ENCODE measurements around the gene MAOB.

- TF ChIP-seq CTBP1 (IDR thresholded peaks at IDR 0.05; ENCODE audit: borderline replicate concordance) (no peak), HDGF (IDR thresholded peaks at IDR 0.05; ENCODE audit: borderline replicate concordance) (no peak), ZNF384 (IDR thresholded peaks at IDR 0.05) (no peak), SP1 (IDR thresholded peaks at IDR 0.05) (no peak), SUZ12 (IDR thresholded peaks at IDR 0.05) (no peak), BHLHE40 (IDR thresholded peaks at IDR 0.05; ENCODE audit: borderline replicate concordance) (no peak), FOXK2 (IDR thresholded peaks at IDR 0.05) (no peak)
Observed at GRCh38 chrX:43809463-43809862, 72.8 kb downstream of the MAOB start.
